Activated naive CD8-positive, alpha-beta T cell treated with anti-CD3 and anti-CD28 coated beads, Interleukin-2, amount 50 U/mL, for 24 hours (primary cell): ENCODE data around the gene TTC7B.
"Not testable (repeated sequence)": the region's sequence is repeated elsewhere in the genome, so short reads cannot be mapped to it uniquely, and the experiment has no call there.

Experiments
- ATAC-seq: fragments of 150-1000 bp; cut with Tn5 transposase; one replicate; pipeline ENCODE4 v1.10.0; 2021
- DNase-seq: peaks from one replicate; pipeline ENCODE4 v3.0.0; 2021
- H3K27ac Mint-ChIP-seq: one replicate; pipeline ENCODE4 v1.8.0; 2021; ENCODE audit warnings: mild to moderate bottlenecking, mixed read lengths
- H3K27me3 Mint-ChIP-seq: one replicate; pipeline ENCODE4 v1.8.0; 2021; ENCODE audit warnings: mixed read lengths
- H3K36me3 Mint-ChIP-seq: one replicate; pipeline ENCODE4 v1.8.0; 2021; ENCODE audit warnings: low read depth, mixed read lengths
- H3K4me1 Mint-ChIP-seq: one replicate; pipeline ENCODE4 v1.8.0; 2021; ENCODE audit warnings: mixed read lengths
- H3K4me3 Mint-ChIP-seq: one replicate; pipeline ENCODE4 v1.8.0; 2021; ENCODE audit warnings: mild to moderate bottlenecking, moderate library complexity, mixed read lengths
- H3K9me3 Mint-ChIP-seq: one replicate; pipeline ENCODE4 v1.8.0; 2021; ENCODE audit warnings: mixed read lengths

The TTC7B gene

DNA sequence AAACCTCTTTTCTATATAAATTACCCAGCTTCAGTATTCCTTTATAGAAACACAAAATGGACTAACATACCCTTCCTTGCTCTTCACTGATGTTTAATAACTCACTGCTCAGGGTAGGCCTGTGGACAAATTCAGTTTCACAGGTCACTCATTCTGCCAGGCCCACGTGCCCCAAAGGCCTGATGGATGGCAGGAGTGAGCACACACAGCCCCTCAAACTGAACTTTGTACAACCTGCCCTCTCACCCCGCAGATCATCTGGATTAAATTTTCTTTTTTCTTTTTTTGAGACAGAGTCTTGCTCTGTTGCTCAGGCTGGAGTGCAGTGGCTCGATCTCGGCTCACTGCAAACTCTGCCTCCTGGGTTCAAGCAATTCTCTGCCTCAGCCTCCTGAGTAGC lies 24.4 kb upstream of the TTC7B start:
- H3K36me3 Mint-ChIP-seq, H3K27me3 Mint-ChIP-seq, H3K4me3 Mint-ChIP-seq, H3K27ac Mint-ChIP-seq, ATAC-seq, H3K9me3 Mint-ChIP-seq, DNase-seq: not testable (repeated sequence)
- peaks cover 17% of the 10 kb centered on the region for H3K4me1 Mint-ChIP-seq

- H3K4me1 Mint-ChIP-seq, result peaks cover 20% of the 10 kb centered on the region
- no peaks in the 10 kb centered on the region for H3K36me3 Mint-ChIP-seq
- H3K27me3 Mint-ChIP-seq, result peaks cover 4% of the 10 kb centered on the region
- no peak overlapping the region for H3K27ac Mint-ChIP-seq
- ATAC-seq (no peak), DNase-seq (no peak)
- no peak overlapping the region for H3K4me3 Mint-ChIP-seq
- no peaks in the 10 kb centered on the region for H3K9me3 Mint-ChIP-seq
Measured at GRCh38 chr14:90839889-90840266, 23.6 kb upstream of the TTC7B start.

DNA sequence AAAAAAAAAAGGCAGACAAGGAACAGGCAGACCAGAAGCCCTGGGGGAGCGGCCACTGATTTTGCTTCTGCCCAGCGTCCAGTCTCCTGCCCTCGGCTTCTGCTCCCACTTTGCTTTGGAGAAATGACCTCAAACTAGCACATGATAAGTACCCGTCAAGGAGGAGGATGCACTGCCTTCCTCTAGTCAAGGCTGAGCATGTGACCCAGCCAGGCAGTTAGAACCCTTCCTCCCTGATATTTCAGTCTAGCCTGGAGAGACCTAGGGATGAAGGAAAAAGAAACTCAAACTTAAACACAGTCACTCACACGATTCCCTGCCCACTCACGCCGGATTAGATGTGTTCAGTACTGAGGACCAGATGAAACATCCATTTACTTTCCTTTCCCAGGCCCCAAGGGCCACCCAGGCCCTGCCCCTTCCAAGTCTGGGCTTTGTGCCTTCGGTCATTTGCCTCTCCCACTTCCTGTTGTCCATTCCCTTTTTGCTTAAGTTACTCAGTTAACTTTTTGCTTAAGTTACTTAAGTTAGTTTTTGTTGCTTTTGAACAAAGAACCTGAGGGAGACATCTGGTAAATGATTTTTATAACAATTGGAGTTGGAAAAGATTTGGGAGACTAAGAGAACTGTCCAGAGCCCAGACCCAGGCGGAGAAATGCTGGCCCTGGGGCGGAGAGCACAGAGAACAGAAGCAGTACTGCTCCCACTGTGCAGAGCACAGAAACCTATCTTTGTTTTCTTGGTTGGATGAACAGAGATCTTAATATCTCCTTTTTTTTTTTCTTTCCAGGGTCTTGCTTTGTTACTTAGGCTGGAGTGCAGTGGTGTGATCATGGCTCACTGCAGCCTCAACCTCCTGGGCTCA lies 23.0 kb upstream of the TTC7B start:
- DNase-seq, result no peak
- H3K4me1 Mint-ChIP-seq, result peaks cover 20% of the 10 kb centered on the region
- no peaks in the 10 kb centered on the region for H3K9me3 Mint-ChIP-seq
- H3K36me3 Mint-ChIP-seq, result no peaks in the 10 kb centered on the region
- H3K27ac Mint-ChIP-seq, result no peak overlapping the region
- no peak overlapping the region for H3K4me3 Mint-ChIP-seq
- no peak for ATAC-seq
- peaks cover 4% of the 10 kb centered on the region for H3K27me3 Mint-ChIP-seq

GRCh38 chr14:90838531-90838930 lies 22.3 kb upstream of the TTC7B start:
- not testable (repeated sequence) for H3K9me3 Mint-ChIP-seq, ATAC-seq, H3K4me3 Mint-ChIP-seq, DNase-seq, H3K27me3 Mint-ChIP-seq, H3K27ac Mint-ChIP-seq, H3K36me3 Mint-ChIP-seq
- H3K4me1 Mint-ChIP-seq, result peaks cover 20% of the 10 kb centered on the region

DNA sequence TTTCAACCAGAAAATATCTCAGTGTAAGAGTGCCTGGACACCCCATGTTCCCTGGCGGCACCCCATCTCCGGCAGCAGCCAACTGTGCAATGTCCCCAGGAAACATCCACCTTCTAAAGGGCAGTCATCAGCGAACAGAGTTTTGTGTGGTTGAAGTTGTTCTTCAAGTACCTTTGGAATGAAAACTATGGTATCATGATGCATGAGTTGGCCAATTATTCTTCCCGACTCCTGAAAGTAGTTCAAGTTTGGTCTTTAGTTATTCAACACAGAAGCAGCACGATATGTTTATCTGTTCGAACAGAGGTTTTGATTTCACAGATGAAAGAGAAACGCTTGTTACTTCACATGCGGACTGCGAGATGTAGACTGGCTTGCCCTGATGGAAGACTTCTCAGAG lies 21.1 kb upstream of the TTC7B start:
- Mint-ChIP-seq H3K36me3 (no peaks in the 10 kb centered on the region), H3K4me1 (peaks cover 17% of the 10 kb centered on the region), H3K27ac (no peak overlapping the region), H3K27me3 (peaks cover 4% of the 10 kb centered on the region), H3K9me3 (no peaks in the 10 kb centered on the region), H3K4me3 (no peak overlapping the region)
- DNase-seq, result no peak
- no peak for ATAC-seq

DNA sequence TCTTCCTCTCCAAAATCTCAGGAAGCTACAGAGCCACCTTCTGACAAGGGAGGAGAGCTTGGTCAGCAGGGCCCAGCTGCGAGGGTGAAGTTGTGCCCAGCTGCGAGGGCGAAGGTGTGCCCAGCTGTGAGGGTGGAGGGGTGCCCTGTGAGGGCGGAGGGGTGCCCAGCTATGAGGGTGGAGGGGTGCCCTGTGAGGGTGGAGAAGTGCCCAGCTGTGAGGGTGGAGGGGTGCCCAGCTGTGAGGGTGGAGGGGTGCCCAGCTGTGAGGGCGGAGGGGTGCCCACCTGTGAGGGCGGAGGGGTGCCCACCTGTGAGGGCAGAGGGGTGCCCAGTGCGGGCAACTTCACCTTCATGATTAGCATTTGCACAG lies 20.4 kb upstream of the TTC7B start:
- H3K4me3 Mint-ChIP-seq, result no peak overlapping the region
- no peaks in the 10 kb centered on the region for H3K9me3 Mint-ChIP-seq
- peaks cover 17% of the 10 kb centered on the region for H3K4me1 Mint-ChIP-seq
- peaks cover 4% of the 10 kb centered on the region for H3K27me3 Mint-ChIP-seq
- DNase-seq, result no peak
- no peak for ATAC-seq
- H3K27ac Mint-ChIP-seq, result no peak overlapping the region
- no peaks in the 10 kb centered on the region for H3K36me3 Mint-ChIP-seq

DNA sequence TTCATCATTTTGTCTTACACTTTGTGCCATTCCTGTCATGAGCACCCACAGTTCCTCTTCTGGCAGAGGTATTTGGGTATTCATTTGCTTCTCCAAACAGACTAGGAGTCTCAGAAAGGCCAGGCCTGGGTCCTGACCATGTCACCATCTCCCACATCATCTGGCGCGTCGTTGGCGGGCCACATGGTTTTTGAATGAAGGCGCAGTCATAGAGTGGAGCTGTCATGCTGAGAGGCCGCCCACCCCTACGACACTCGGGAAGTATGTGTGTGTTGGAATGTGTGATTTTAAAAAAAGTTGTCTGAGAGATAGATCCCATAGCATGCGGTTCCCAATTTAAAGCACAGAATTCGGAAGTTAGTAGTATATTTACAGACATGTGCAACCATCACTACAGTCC lies 15.6 kb upstream of the TTC7B start:
- Mint-ChIP-seq H3K4me3 (no peak overlapping the region), H3K4me1 (peaks cover 32% of the 10 kb centered on the region), H3K27me3 (peaks cover 2% of the 10 kb centered on the region), H3K27ac (no peak overlapping the region), H3K36me3 (no peaks in the 10 kb centered on the region), H3K9me3 (no peaks in the 10 kb centered on the region)
- no peak for DNase-seq
- ATAC-seq, result no peak

GRCh38 chr14:90830931-90831701 lies 14.9 kb upstream of the TTC7B start:
- ATAC-seq (no peak), DNase-seq (no peak)
- H3K4me3 Mint-ChIP-seq, result no peak overlapping the region
- no peaks in the 10 kb centered on the region for H3K9me3 Mint-ChIP-seq
- H3K27ac Mint-ChIP-seq, result no peak overlapping the region
- H3K27me3 Mint-ChIP-seq, result peaks cover 2% of the 10 kb centered on the region
- no peaks in the 10 kb centered on the region for H3K36me3 Mint-ChIP-seq
- peaks cover 26% of the 10 kb centered on the region for H3K4me1 Mint-ChIP-seq

DNA sequence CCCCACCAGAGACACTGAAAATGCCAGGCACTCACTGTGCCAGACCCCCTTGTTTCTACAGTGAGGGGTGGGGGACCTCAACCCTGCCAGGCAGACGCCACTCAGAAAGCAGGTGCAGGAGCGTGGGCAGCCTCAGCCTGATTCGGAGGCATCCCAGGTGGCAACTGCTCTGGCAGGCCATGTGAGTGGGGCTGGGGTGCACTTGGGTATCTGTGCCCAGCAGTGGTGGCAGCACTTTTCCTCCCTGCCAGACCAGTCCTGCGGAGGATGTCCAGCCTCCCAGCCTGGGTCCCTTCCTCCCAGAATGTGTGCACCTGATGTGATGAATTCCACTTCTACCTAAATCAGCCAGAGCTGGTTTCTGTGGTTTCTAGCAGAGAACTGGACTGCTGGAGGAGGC lies 13.4 kb upstream of the TTC7B start:
- Mint-ChIP-seq H3K9me3 (no peaks in the 10 kb centered on the region), H3K27ac (no peak overlapping the region), H3K36me3 (no peaks in the 10 kb centered on the region), H3K4me3 (no peak overlapping the region), H3K27me3 (no peaks in the 10 kb centered on the region), H3K4me1 (peaks cover 19% of the 10 kb centered on the region)
- DNase-seq, result no peak
- no peak for ATAC-seq

GRCh38 chr14:90828642-90829487 lies 12.6 kb upstream of the TTC7B start:
- Mint-ChIP-seq H3K9me3 (peaks cover 5% of the 10 kb centered on the region), H3K4me1 (peaks cover 19% of the 10 kb centered on the region), H3K36me3 (peaks cover 3% of the 10 kb centered on the region), H3K27me3 (no peaks in the 10 kb centered on the region), H3K27ac (peak overlapping the region; percentile 64), H3K4me3 (peak overlapping the region; percentile 74)
- DNase-seq (peak; percentile 11), ATAC-seq (peak; percentile 25)

GRCh38 chr14:90827919-90828610 lies 11.8 kb upstream of the TTC7B start:
- Mint-ChIP-seq H3K27me3 (no peaks in the 10 kb centered on the region), H3K9me3 (peaks cover 11% of the 10 kb centered on the region), H3K36me3 (peaks cover 3% of the 10 kb centered on the region), H3K27ac (peak overlapping the region; percentile 64), H3K4me1 (peaks cover 19% of the 10 kb centered on the region), H3K4me3 (peak overlapping the region; percentile 74)
- peak; percentile 92 for DNase-seq
- peak; percentile 97 for ATAC-seq

DNA sequence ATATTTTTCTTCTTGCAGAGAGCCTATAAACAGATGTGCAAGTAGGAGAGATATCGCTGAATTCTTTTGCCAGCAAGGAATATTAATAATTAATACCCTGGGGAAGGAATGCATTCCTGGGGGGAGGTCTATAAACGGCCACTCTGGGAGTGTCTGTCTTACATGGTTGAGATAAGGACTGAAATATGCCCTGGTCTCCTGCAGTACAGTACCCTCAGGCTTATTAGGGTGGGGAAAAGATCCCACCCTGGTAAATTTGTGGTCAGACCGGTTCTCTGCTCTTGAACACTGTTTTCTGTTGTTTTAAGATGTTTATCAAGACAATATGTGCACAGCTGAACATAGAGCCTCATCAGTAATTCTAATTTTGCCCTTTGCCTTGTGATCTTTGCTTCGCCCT lies 7.3 kb upstream of the TTC7B start:
- not testable (repeated sequence) for H3K27ac Mint-ChIP-seq, H3K36me3 Mint-ChIP-seq, DNase-seq, H3K27me3 Mint-ChIP-seq, ATAC-seq, H3K4me3 Mint-ChIP-seq
- peaks cover 11% of the 10 kb centered on the region for H3K9me3 Mint-ChIP-seq
- H3K4me1 Mint-ChIP-seq, result peaks cover 19% of the 10 kb centered on the region

- peaks cover 11% of the 10 kb centered on the region for H3K9me3 Mint-ChIP-seq
- peaks cover 3% of the 10 kb centered on the region for H3K36me3 Mint-ChIP-seq
- peak overlapping the region; percentile 78 for H3K27ac Mint-ChIP-seq
- H3K27me3 Mint-ChIP-seq, result peaks cover 14% of the 10 kb centered on the region
- peaks cover 10% of the 10 kb centered on the region for H3K4me1 Mint-ChIP-seq
- no peak overlapping the region for H3K4me3 Mint-ChIP-seq
- ATAC-seq (peak; percentile 94), DNase-seq (peak; percentile 80)
Measured at GRCh38 chr14:90820958-90821357, 4.7 kb upstream of the TTC7B start.
